ENCODE measurements around the gene FEZ2. TPM values are rescaled to one million over a fixed set of nuclear protein-coding genes. Genes with fewer than 3 reads are reported as not detected.

Gene FEZ2
- total RNA-seq, 4 donors from 2014 or later: 40.0 to 73.4 (median 47.5) TPM

- Histone ChIP-seq H3K4me3 (no peak overlapping the region), H3K36me3 (peaks cover 0 to 20% (median 4%) of the 10 kb centered on the region in 4 donors), H3K27me3 (no peaks in the 10 kb centered on the region), H3K9me3 (no peaks in the 10 kb centered on the region), H3K4me1 (no peaks in the 10 kb centered on the region), H3K27ac (no peak overlapping the region)
- WGBS, 2 donors (ENCODE audit: low coverage in 1 of 2): 86 to 96% methylated on average over 1 to 5 of the region's 5 CpGs
- intact Hi-C loops (cut with DNase I; ENCODE audit: low total_unique reads) (no loop called here), in situ Hi-C loops (cut with MboI; ENCODE audit: low pct_ligation_motif_present in 1 of 4, low pct_unique_long_range_greater_than_20kb in 1 of 4, low sequenced_read_pairs in 3 of 4) (no loop called here)
- TF ChIP-seq POLR2AphosphoS5 (IDR thresholded peaks at IDR 0.05): no peak
- no peak for TF ChIP-seq CTCF (IDR thresholded peaks at IDR 0.05)
- TF ChIP-seq POLR2A (IDR thresholded peaks at IDR 0.05): no peak
- TF ChIP-seq EP300 (IDR thresholded peaks at IDR 0.05; ENCODE audit: low read depth): no peak
- DNase-seq: no peak
Observed at GRCh38 chr2:36525245-36525644, 72.7 kb downstream of the FEZ2 start.

GRCh38 chr2:36523153-36523552 lies 74.8 kb downstream of the FEZ2 start:
- H3K9me3 ChIP-seq: no peaks in the 10 kb centered on the region
- TF ChIP-seq CTCF (IDR thresholded peaks at IDR 0.05) (no peak), EP300 (IDR thresholded peaks at IDR 0.05; ENCODE audit: low read depth) (no peak), POLR2AphosphoS5 (IDR thresholded peaks at IDR 0.05) (no peak), POLR2A (IDR thresholded peaks at IDR 0.05) (no peak)
- peaks cover 0 to 41% (median 10%) of the 10 kb centered on the region in 4 donors for H3K36me3 ChIP-seq
- DNase-seq: no peak
- H3K27me3 ChIP-seq: no peaks in the 10 kb centered on the region
- in situ Hi-C loops (cut with MboI; ENCODE audit: low pct_ligation_motif_present in 1 of 4, low pct_unique_long_range_greater_than_20kb in 1 of 4, low sequenced_read_pairs in 3 of 4): loop anchor here in 2 of 4 donors (25.0 kb wide), 1 partner anchor 139 kb away; no protein-coding TSS in a partner anchor
- no peak overlapping the region for H3K4me3 ChIP-seq
- intact Hi-C loops (cut with DNase I; ENCODE audit: low total_unique reads): no loop called here
- no peaks in the 10 kb centered on the region for H3K4me1 ChIP-seq
- no peak overlapping the region for H3K27ac ChIP-seq
- 70% methylated on average over 4 of the region's 4 CpGs; no CpG with 5 or more reads in 1 of the 2 donors for WGBS, 2 donors (ENCODE audit: low coverage in 1 of 2)

GRCh38 chr2:36520431-36520830 lies 77.5 kb downstream of the FEZ2 start:
- DNase-seq: no peak
- in situ Hi-C loops (cut with MboI; ENCODE audit: low pct_ligation_motif_present in 1 of 4, low pct_unique_long_range_greater_than_20kb in 1 of 4, low sequenced_read_pairs in 3 of 4): loop anchor here in 2 of 4 donors (25.0 kb wide), 1 partner anchor 142 kb away; no protein-coding TSS in a partner anchor
- Histone ChIP-seq H3K27ac (no peak overlapping the region), H3K27me3 (no peaks in the 10 kb centered on the region), H3K4me1 (no peaks in the 10 kb centered on the region), H3K4me3 (no peak overlapping the region), H3K36me3 (peaks cover 0 to 56% (median 14%) of the 10 kb centered on the region in 4 donors), H3K9me3 (no peaks in the 10 kb centered on the region)
- intact Hi-C loops (cut with DNase I; ENCODE audit: low total_unique reads): no loop called here
- TF ChIP-seq POLR2AphosphoS5 (IDR thresholded peaks at IDR 0.05): no peak
- TF ChIP-seq EP300 (IDR thresholded peaks at IDR 0.05; ENCODE audit: low read depth): no peak
- no peak for TF ChIP-seq CTCF (IDR thresholded peaks at IDR 0.05)
- TF ChIP-seq POLR2A (IDR thresholded peaks at IDR 0.05): no peak
- 96 to 100% methylated on average over 3 to 4 of the region's 4 CpGs for WGBS, 2 donors (ENCODE audit: low coverage in 1 of 2)

GRCh38 chr2:36516136-36516870 lies 81.7 kb downstream of the FEZ2 start:
- H3K9me3 ChIP-seq: no peaks in the 10 kb centered on the region
- H3K27ac ChIP-seq: no peak overlapping the region
- 71 to 76% methylated on average over 2 to 8 of the region's 8 CpGs for WGBS, 2 donors (ENCODE audit: low coverage in 1 of 2)
- DNase-seq: no peak
- peaks cover 0 to 59% (median 25%) of the 10 kb centered on the region in 4 donors for H3K36me3 ChIP-seq
- no peak overlapping the region for H3K4me3 ChIP-seq
- H3K4me1 ChIP-seq: no peaks in the 10 kb centered on the region
- TF ChIP-seq POLR2A (IDR thresholded peaks at IDR 0.05) (no peak), CTCF (IDR thresholded peaks at IDR 0.05) (no peak), EP300 (IDR thresholded peaks at IDR 0.05; ENCODE audit: low read depth) (no peak), POLR2AphosphoS5 (IDR thresholded peaks at IDR 0.05) (no peak)
- in situ Hi-C loops (cut with MboI; ENCODE audit: low pct_ligation_motif_present in 1 of 4, low pct_unique_long_range_greater_than_20kb in 1 of 4, low sequenced_read_pairs in 3 of 4): loop anchor here in 2 of 4 donors (25.0 kb wide), 1 partner anchor 146 kb away; no protein-coding TSS in a partner anchor
- H3K27me3 ChIP-seq: no peaks in the 10 kb centered on the region
- intact Hi-C loops (cut with DNase I; ENCODE audit: low total_unique reads): no loop called here

All from transverse colon (tissue), 4 donors.